Neural cell (in vitro differentiated cells): Measurements from ENCODE around the gene ABCC8. TPM values are rescaled to one million over a fixed set of nuclear protein-coding genes. Genes with fewer than 3 reads are reported as not detected.

Experiments used
- H2AFZ ChIP-seq: fragments of 200-600, 300-800 bp; sonication (generic), shearing (Covaris generic); 2 replicates; pipeline ENCODE4 v1.6.0; 2014; ENCODE audit warnings: low read depth, mild to moderate bottlenecking, antibody characterized with exemption, low read length, moderate library complexity
- H3F3A ChIP-seq: fragments of 200-600 bp; shearing (Covaris generic); 2 replicates; pipeline ENCODE4 v1.6.1; 2016; ENCODE audit warnings: mild to moderate bottlenecking, moderate library complexity, mixed read lengths, antibody characterized with exemption, low read length; ENCODE audit not compliant: insufficient read depth, poor library complexity, severe bottlenecking
- H3K27ac ChIP-seq: fragments of 200-600, 300-800 bp; sonication (generic), shearing (Covaris generic); 2 replicates; pipeline ENCODE4 v1.5.1; 2014; ENCODE audit warnings: mild to moderate bottlenecking, low read length, moderate library complexity
- H3K27me3 ChIP-seq: fragments of 300-800, 200-600 bp; sonication (generic), shearing (Covaris generic); 2 replicates; pipeline ENCODE4 v1.6.0; 2014; ENCODE audit warnings: mild to moderate bottlenecking, low read depth, low read length, moderate library complexity; ENCODE audit not compliant: insufficient read depth
- H3K36me3 ChIP-seq: fragments of 300-800, 200-600 bp; sonication (generic), shearing (Covaris generic); 2 replicates; pipeline ENCODE4 v1.5.1; 2014; ENCODE audit warnings: mild to moderate bottlenecking, antibody characterized with exemption, low read length, moderate library complexity; ENCODE audit not compliant: insufficient read depth
- H3K4me2 ChIP-seq: fragments of 300-800, 200-600 bp; sonication (generic), shearing (Covaris generic); 2 replicates; pipeline ENCODE4 v1.6.0; 2014; ENCODE audit warnings: mild to moderate bottlenecking, low read length
- H3K4me3 ChIP-seq: fragments of 300-800, 200-600 bp; sonication (generic), shearing (Covaris generic); 2 replicates; pipeline ENCODE4 v1.5.1; 2014; ENCODE audit warnings: mild to moderate bottlenecking, low read length, moderate library complexity
- H3K79me2 ChIP-seq: fragments of 200-600 bp; shearing (Covaris generic); replicated peaks from 2 replicates; pipeline ENCODE4 v1.6.0; 2014; ENCODE audit warnings: mild to moderate bottlenecking, low read length, moderate library complexity; ENCODE audit not compliant: insufficient read depth
- H3K9ac ChIP-seq: fragments of 300-800, 200-600 bp; sonication (generic), shearing (Covaris generic); 2 replicates; pipeline ENCODE4 v1.6.1; 2016; ENCODE audit warnings: mild to moderate bottlenecking, low read length, mixed read lengths
- H3K9me2 ChIP-seq: fragments of 200-600 bp; shearing (Covaris generic); 2 replicates; pipeline ENCODE4 v1.6.1; 2016; ENCODE audit warnings: mild to moderate bottlenecking, low read length, mixed read lengths; ENCODE audit not compliant: insufficient read depth
- H3K9me3 ChIP-seq: fragments of 200-600, 300-800 bp; sonication (generic), shearing (Covaris generic); 2 replicates; pipeline ENCODE4 v1.6.1; 2016; ENCODE audit warnings: mild to moderate bottlenecking, mixed run types, low read length, moderate library complexity, mixed read lengths
- H4K20me1 ChIP-seq: fragments of 200-600 bp; shearing (Covaris generic); 2 replicates; pipeline ENCODE4 v1.6.1; 2016; ENCODE audit warnings: mild to moderate bottlenecking, mixed run types; ENCODE audit not compliant: insufficient read depth
- CTCF ChIP-seq: fragments of 450-650 bp; IDR thresholded peaks from 2 replicates; pipeline ENCODE4 v1.5.1; 2014; ENCODE audit warnings: antibody characterized with exemption, mild to moderate bottlenecking, moderate library complexity; ENCODE audit not compliant: poor library complexity, severe bottlenecking
- EP300 ChIP-seq: fragments of 450-650 bp; conservative IDR thresholded peaks from 2 replicates; pipeline ENCODE4 v1.6.1; 2014; ENCODE audit warnings: antibody characterized with exemption, mild to moderate bottlenecking, moderate library complexity; ENCODE audit not compliant: poor library complexity, severe bottlenecking
- EZH2 ChIP-seq: fragments of 200-600, 300-800 bp; shearing (Covaris generic), sonication (generic); IDR thresholded peaks from 2 replicates; pipeline ENCODE4 v1.6.1; 2014; ENCODE audit warnings: antibody characterized with exemption, low read length, borderline replicate concordance, mild to moderate bottlenecking; ENCODE audit not compliant: insufficient read depth, poor library complexity, severe bottlenecking
- MXI1 ChIP-seq: fragments of 450-650 bp; conservative IDR thresholded peaks from 2 replicates; pipeline ENCODE4 v1.6.1; 2014; ENCODE audit warnings: antibody characterized with exemption, mild to moderate bottlenecking; ENCODE audit not compliant: poor library complexity, severe bottlenecking
- POLR2AphosphoS5 ChIP-seq: IDR thresholded peaks from 2 replicates; pipeline ENCODE4 v1.6.1; 2012
- RAD21 ChIP-seq: fragments of 450-650 bp; conservative IDR thresholded peaks from 2 replicates; pipeline ENCODE4 v1.6.1; 2014; ENCODE audit warnings: antibody characterized with exemption, mild to moderate bottlenecking, moderate library complexity
- REST ChIP-seq: IDR thresholded peaks from 2 replicates; pipeline ENCODE4 v1.6.1; 2012; ENCODE audit warnings: borderline replicate concordance
- SMC3 ChIP-seq: fragments of 450-650 bp; conservative IDR thresholded peaks from 2 replicates; pipeline ENCODE4 v1.6.1; 2014; ENCODE audit warnings: antibody characterized with exemption, mild to moderate bottlenecking, moderate library complexity; ENCODE audit not compliant: poor library complexity
- TAF1 ChIP-seq: IDR thresholded peaks from 2 replicates; pipeline ENCODE4 v1.6.1; 2012; ENCODE audit warnings: low read depth
- polyA plus RNA-seq: library from polyadenylated mRNA; depleted of rRNA; stranded (reverse); fragments of >200 nt; gene quantifications from 2 replicates; pipeline ENCODE4 v1.2.3, GENCODE V29; 2014

ABCC8 gene
- polyA plus RNA-seq, 1 donor from 2014 or later, result 13.2 TPM

GRCh38 chr11:17515443-17516176 is 39.0 kb upstream of the ABCC8 start:
- H3K9ac ChIP-seq, result no peak overlapping the region
- no peak overlapping the region for H3K4me2 ChIP-seq
- no peak for TF ChIP-seq POLR2AphosphoS5
- TF ChIP-seq EP300, result no peak
- no peak for TF ChIP-seq TAF1
- no peak for TF ChIP-seq MXI1
- TF ChIP-seq REST, result no peak
- TF ChIP-seq EZH2, result no peak
- no peak for TF ChIP-seq CTCF
- no peak for TF ChIP-seq RAD21
- TF ChIP-seq SMC3, result no peak
- no peak overlapping the region for H2AFZ ChIP-seq
- no peaks in the 10 kb centered on the region for H3F3A ChIP-seq
- H3K36me3 ChIP-seq, result no peaks in the 10 kb centered on the region
- no peaks in the 10 kb centered on the region for H4K20me1 ChIP-seq
- H3K4me3 ChIP-seq, result no peak overlapping the region
- no peaks in the 10 kb centered on the region for H3K27me3 ChIP-seq
- no peaks in the 10 kb centered on the region for H3K9me2 ChIP-seq
- no peak overlapping the region for H3K27ac ChIP-seq
- H3K79me2 ChIP-seq, result no peaks in the 10 kb centered on the region
- no peaks in the 10 kb centered on the region for H3K9me3 ChIP-seq

GRCh38 chr11:17514476-17514875 is 37.8 kb upstream of the ABCC8 start:
- no peak for TF ChIP-seq EP300
- TF ChIP-seq EZH2, result no peak
- no peak for TF ChIP-seq CTCF
- no peak for TF ChIP-seq REST
- TF ChIP-seq POLR2AphosphoS5, result no peak
- no peak for TF ChIP-seq SMC3
- no peak for TF ChIP-seq RAD21
- TF ChIP-seq TAF1, result no peak
- Histone ChIP-seq H3K9ac (no peak overlapping the region), H3K9me2 (no peaks in the 10 kb centered on the region), H3K9me3 (no peaks in the 10 kb centered on the region), H3F3A (no peaks in the 10 kb centered on the region), H3K4me3 (no peak overlapping the region), H3K79me2 (no peaks in the 10 kb centered on the region), H2AFZ (no peak overlapping the region), H3K27me3 (no peaks in the 10 kb centered on the region), H3K4me2 (no peak overlapping the region), H3K36me3 (no peaks in the 10 kb centered on the region), H3K27ac (no peak overlapping the region), H4K20me1 (no peaks in the 10 kb centered on the region)
